Femur (tissue), 1 donor: ENCODE data around the gene SPOCK3.
"Not testable (repeated sequence)": the region's sequence is repeated elsewhere in the genome, so short reads cannot be mapped to it uniquely, and the experiment has no call there.

Source experiments
- DNase-seq: peaks from one replicate; pipeline ENCODE4 v3.0.0-alpha.2; 2017

Gene SPOCK3

GRCh38 chr4:166930464-166930863 is 303.8 kb downstream of the SPOCK3 start:
- no peak for DNase-seq

- DNase-seq: no peak
Observed at GRCh38 chr4:166924424-166924823, 309.9 kb downstream of the SPOCK3 start.

- DNase-seq: no peak
Observed at GRCh38 chr4:166913926-166914325, 320.4 kb downstream of the SPOCK3 start.

GRCh38 chr4:166903408-166903807 is 330.9 kb downstream of the SPOCK3 start:
- DNase-seq: no peak

- DNase-seq: no peak
Observed at GRCh38 chr4:166902941-166903340, 331.4 kb downstream of the SPOCK3 start.

GRCh38 chr4:166896254-166896653 is 338.0 kb downstream of the SPOCK3 start:
- DNase-seq: no peak

- DNase-seq: no peak
Observed at GRCh38 chr4:166895771-166896170, 338.5 kb downstream of the SPOCK3 start.

- no peak for DNase-seq
Observed at GRCh38 chr4:166887457-166887856, 346.8 kb downstream of the SPOCK3 start.

- DNase-seq: no peak
Observed at GRCh38 chr4:166886718-166887117, 347.6 kb downstream of the SPOCK3 start.

- DNase-seq: no peak
Observed at GRCh38 chr4:166882221-166882620, 352.1 kb downstream of the SPOCK3 start.

GRCh38 chr4:166875821-166876220 is 358.5 kb downstream of the SPOCK3 start:
- no peak for DNase-seq

- no peak for DNase-seq
Observed at GRCh38 chr4:166862032-166862431, 372.3 kb downstream of the SPOCK3 start.

- not testable (repeated sequence) for DNase-seq
Observed at GRCh38 chr4:166850398-166850797, 383.9 kb downstream of the SPOCK3 start.

- no peak for DNase-seq
Observed at GRCh38 chr4:166846939-166847338, 387.4 kb downstream of the SPOCK3 start.

- DNase-seq: no peak
Observed at GRCh38 chr4:166842795-166843261, 391.5 kb downstream of the SPOCK3 start.

GRCh38 chr4:166839615-166840251 is 394.6 kb downstream of the SPOCK3 start:
- DNase-seq: no peak

- no peak for DNase-seq
Observed at GRCh38 chr4:166838975-166839614, 395.2 kb downstream of the SPOCK3 start.

- no peak for DNase-seq
Observed at GRCh38 chr4:166836865-166837264, 397.4 kb downstream of the SPOCK3 start.

GRCh38 chr4:166827629-166828028 is 406.7 kb downstream of the SPOCK3 start:
- no peak for DNase-seq

GRCh38 chr4:166827167-166827566 is 407.1 kb downstream of the SPOCK3 start:
- no peak for DNase-seq

- no peak for DNase-seq
Observed at GRCh38 chr4:166823848-166824247, 410.4 kb downstream of the SPOCK3 start.

GRCh38 chr4:166823126-166823525 is 411.2 kb downstream of the SPOCK3 start:
- DNase-seq: no peak

GRCh38 chr4:166822386-166822785 is 411.9 kb downstream of the SPOCK3 start:
- DNase-seq: no peak

GRCh38 chr4:166816890-166817289 is 417.4 kb downstream of the SPOCK3 start:
- no peak for DNase-seq

GRCh38 chr4:166808380-166808779 is 425.9 kb downstream of the SPOCK3 start:
- DNase-seq: no peak
